DMS 273 treated with DMSO at 0.1 percent for 48 hours (cell line): Measurements from ENCODE around the gene GFM1.

Experiments used
- DNase-seq: peaks from one replicate; lab custom pipeline; 2025; lab: John Stamatoyannopoulos, UW

Gene GFM1

DNA sequence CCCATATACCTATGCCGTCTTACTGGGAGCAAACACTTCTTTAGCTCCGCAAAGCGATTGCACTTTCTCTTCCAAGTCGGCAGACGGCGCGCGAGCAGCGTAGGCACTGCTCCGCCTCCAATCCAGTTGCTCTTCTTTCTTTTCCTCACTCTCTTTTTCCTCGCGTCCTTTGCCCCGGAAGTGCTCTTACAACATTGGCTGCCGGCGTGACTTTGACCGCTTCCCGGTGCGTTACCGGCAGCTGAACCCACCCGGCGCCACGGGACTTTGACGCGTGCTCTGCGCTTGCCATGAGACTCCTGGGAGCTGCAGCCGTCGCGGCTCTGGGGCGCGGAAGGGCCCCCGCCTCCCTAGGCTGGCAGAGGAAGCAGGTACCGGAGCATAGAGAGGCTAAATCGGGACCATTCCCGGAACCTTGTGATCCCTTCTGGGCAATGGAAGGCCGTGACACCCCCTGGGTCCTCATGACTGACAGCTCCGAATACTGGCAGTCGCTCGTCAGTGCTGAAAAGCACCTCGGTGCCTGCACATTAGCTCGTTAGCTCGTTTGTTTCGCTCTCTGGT lies at the start of gene GFM1:
Gene GFM1 (plus strand): TSS at position 183 of the 564 bp plus-strand sequence. CDS start 108 bp downstream, at position 291.
- DNase-seq, result peak; percentile 99

GRCh38 chr3:158600787-158601186 lies 43.5 kb upstream of the GFM1 start:
- no peak for DNase-seq

DNA sequence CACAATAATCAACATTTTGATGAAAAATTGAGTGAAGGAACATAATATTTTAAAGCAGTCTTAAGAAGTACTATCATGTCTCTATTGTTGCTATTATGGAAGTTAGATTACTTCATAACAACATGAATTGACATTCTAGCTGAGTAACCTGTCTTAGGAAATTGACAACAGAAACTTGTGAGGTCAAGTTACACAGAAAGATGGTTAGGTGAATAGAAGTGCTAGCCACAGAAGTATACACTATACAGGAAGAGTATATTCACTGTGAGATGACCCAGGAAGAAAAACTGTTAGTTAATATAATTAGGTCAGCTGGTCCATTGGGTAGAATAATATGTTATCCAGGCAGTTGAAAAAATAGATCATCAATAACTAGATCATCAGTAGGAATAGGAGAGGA lies 42.1 kb upstream of the GFM1 start:
- DNase-seq, result no peak

DNA sequence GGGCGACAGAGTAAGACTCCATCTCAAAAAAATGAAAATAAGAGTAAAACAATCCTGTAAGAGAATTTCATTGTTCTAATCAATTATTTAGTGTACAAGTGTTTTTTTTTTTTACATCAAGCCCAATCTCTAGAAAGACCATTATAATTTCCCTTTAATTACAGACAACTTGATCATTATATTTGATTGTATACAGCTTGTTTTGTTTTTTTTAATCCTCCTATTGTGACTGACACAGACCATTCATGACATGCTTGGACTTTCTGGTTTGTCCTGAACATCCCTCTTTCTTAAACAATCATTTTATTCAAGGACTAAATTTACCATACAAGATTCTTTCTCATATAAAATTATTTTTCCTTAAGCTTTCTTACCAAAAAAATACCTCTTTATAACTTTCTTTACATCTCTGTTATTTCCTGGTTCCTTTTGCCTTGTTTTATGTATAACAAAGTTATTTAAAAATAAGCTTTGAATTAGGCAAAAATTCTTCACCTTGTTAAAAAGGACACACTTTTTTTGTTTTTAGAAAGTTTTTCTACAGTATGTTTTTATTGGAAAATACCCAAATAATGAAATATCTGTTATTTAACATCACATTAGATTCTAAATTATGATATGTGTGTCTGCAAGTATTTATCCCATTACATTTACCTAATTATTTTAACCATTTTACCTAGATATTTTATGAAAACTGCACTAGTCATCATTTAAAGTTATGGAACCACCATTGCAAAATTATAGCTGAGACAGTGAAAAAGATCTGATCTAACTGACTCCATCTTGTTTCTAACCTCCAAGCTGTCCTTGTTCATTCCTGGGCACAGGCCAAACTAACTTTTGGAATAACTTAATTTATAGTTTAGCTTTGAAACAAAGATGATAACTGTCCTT lies 26.1 kb upstream of the GFM1 start:
- DNase-seq, result no peak

DNA sequence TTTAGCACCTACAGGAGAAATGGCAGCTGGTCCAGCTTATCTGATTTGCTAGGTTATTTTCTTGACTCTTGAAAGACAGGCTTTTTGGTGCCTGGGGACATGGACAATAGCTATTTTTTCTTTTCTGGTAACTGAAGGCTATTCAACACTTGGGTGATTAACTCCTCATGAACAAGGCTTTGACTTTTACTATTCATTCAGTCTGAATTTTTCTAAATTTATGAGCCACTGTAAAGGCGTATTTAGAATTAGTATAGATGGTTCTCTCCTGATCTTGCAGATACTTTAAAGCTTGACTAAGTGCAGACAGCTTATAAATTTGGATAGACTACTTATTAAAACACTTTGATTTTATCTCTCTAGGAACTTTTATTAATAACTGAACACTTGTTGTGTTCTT lies 18.4 kb upstream of the GFM1 start:
- DNase-seq, result no peak

- no peak for DNase-seq
Measured at GRCh38 chr3:158631981-158632380, 12.3 kb upstream of the GFM1 start.

GRCh38 chr3:158640646-158641045 lies 3.7 kb upstream of the GFM1 start:
- DNase-seq, result no peak

DNA sequence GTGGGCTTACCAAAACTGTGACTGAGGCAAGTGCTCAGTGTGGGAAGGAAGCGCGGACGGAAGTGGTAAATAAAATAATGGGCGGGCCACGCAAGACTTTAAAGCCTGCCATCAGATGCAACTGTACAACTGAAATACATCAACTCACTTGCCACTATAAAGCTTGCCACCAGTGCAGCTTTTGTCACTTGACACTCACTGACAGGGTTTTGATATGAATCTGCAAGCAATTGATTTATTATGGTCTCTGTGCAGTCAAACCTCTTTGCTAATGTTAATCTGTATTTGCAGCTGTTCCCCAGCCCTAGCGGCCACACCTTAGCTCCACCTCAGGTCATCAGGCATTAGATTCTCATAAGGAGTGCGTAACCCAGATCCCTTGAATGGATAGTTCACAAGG lies 2.3 kb upstream of the GFM1 start:
- no peak for DNase-seq

DNA sequence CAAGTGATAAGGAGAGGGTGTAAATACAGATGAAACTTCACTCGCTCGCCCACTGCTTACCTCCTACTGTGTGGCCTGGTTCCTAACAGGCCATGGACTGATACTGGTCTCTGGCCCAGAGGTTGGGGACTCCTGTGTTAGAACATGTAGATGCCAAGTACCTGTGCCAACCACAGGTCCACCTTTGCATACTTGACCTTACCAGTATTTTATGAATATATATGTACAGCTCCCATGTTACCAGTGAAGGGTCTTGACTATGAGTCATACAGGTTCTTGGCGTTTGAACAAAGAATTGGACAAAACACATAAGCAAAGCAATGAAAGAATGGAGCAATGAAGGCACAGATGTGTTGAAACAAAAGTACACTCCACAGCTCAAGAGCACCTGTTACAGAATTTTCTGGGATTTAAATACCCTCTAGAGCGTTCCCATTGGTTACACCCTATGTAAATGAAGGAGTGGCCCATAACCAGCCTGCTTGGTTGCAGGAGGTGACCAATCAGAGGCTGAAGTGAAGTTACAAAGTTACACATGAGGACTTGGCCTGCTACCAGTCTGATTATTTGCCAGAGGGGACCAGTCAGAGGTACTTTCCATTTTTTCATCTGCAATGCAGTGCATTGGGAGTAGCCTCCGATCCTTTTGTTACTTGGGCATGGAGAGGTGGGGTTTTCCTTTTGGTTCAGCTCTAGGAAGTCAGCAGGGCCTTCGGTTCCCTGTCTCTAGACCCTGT lies 1.7 kb upstream of the GFM1 start:
- no peak for DNase-seq

GRCh38 chr3:158649791-158650190 lies 5.5 kb downstream of the GFM1 start:
- no peak for DNase-seq

GRCh38 chr3:158651192-158651591 lies 6.9 kb downstream of the GFM1 start:
- no peak for DNase-seq

- DNase-seq, result no peak
Measured at GRCh38 chr3:158652463-158652862, 8.1 kb downstream of the GFM1 start.

- DNase-seq, result no peak
Measured at GRCh38 chr3:158658889-158659288, 14.6 kb downstream of the GFM1 start.

GRCh38 chr3:158659454-158660237 lies 15.3 kb downstream of the GFM1 start:
- peak; percentile 37 for DNase-seq

DNA sequence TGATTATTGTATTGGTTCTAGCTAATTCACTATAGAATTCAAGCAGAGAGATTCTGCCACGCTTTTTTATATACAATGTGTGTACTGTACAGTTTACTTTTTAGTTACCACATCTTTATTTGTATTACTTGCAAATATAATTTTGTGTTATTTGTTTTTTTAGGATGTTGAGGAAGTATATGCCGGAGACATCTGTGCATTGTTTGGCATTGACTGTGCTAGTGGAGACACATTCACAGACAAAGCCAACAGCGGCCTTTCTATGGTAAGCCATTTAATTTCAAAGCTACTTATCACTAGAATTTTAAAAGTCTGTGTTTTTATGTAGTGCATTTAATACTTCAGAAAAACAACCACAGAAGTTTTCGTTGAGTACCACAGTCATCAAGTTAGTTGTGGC lies 16.4 kb downstream of the GFM1 start:
- DNase-seq, result no peak

GRCh38 chr3:158663246-158663645 lies 18.9 kb downstream of the GFM1 start:
- DNase-seq, result no peak

- DNase-seq, result no peak
Measured at GRCh38 chr3:158663832-158664231, 19.5 kb downstream of the GFM1 start.

DNA sequence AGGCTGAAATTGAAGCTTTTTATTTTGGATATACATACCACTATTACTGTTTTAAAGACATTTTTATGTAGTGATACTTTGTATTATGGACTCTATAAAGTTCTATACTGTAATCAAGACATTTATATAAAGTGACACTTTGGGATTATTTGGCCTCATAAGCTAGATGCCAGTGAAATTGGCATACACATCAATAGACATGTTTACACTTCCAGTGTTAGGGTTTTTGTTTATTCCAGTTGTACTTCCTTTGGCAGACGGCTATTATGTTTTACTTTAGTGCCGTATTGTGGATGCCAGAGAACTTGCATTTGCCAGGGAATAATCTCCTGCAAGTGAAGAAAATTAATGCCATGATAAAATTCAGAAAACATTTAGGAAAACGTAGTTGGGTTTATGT lies 22.1 kb downstream of the GFM1 start:
- DNase-seq, result no peak

- no peak for DNase-seq
Measured at GRCh38 chr3:158668506-158668905, 24.2 kb downstream of the GFM1 start.

- no peak for DNase-seq
Measured at GRCh38 chr3:158671821-158672214, 27.5 kb downstream of the GFM1 start.

- DNase-seq, result no peak
Measured at GRCh38 chr3:158672215-158673176, 28.2 kb downstream of the GFM1 start, which contains the start of gene LXN. Gene LXN (minus strand): TSS chr3:158672648. CDS start chr3:158672478, 170 bp downstream.
